Activated CD8-positive, alpha-beta T cell treated with anti-CD3 and anti-CD28 coated beads for 36 hours (primary cell): ENCODE measurements around the gene TNS2. TPM values are rescaled to one million over a fixed set of nuclear protein-coding genes. Genes with fewer than 3 reads are reported as not detected.
"Not testable (repeated sequence)": the region's sequence is repeated elsewhere in the genome, so short reads cannot be mapped to it uniquely, and the experiment has no call there.

Source experiments
- ATAC-seq: fragments of 200-7000 bp; cut with Tn5 transposase; one replicate; pipeline ENCODE4 v1.10.0; 2021; ENCODE audit warnings: mild to moderate bottlenecking, moderate library complexity
- CTCF ChIA-PET: fragments of 350-600 bp; sonication (Branson Sonifier 250); formaldehyde crosslinking; loops from one replicate; lab custom pipeline; 2021; ENCODE audit warnings: antibody characterized with exemption; lab: Charles Lee
- POLR2A ChIA-PET: fragments of 350-600 bp; sonication (Branson Sonifier 250); formaldehyde crosslinking; loops from one replicate; lab custom pipeline; 2021; ENCODE audit warnings: antibody characterized with exemption; lab: Charles Lee
- DNase-seq: peaks from one replicate; pipeline ENCODE4 v3.0.0-alpha.2; 2020
- H3K27ac Mint-ChIP-seq: one replicate; pipeline ENCODE4 v1.8.0; 2021; ENCODE audit warnings: mild to moderate bottlenecking, mixed read lengths
- H3K27me3 Mint-ChIP-seq: one replicate; pipeline ENCODE4 v1.8.0; 2021; ENCODE audit warnings: mixed read lengths
- H3K36me3 Mint-ChIP-seq: one replicate; pipeline ENCODE4 v1.8.0; 2021; ENCODE audit warnings: low read depth, mixed read lengths
- H3K4me1 Mint-ChIP-seq: one replicate; pipeline ENCODE4 v1.8.0; 2021; ENCODE audit warnings: low read depth, mixed read lengths
- H3K4me3 Mint-ChIP-seq: one replicate; pipeline ENCODE4 v1.8.0; 2021; ENCODE audit warnings: mild to moderate bottlenecking, moderate library complexity, mixed read lengths
- H3K9me3 Mint-ChIP-seq: one replicate; pipeline ENCODE4 v1.8.0; 2021; ENCODE audit warnings: mixed read lengths
- CTCF ChIP-seq: fragments of 200-600 bp; IDR thresholded peaks from one replicate; pipeline ENCODE4 v1.8.0; 2022; ENCODE audit warnings: antibody characterized with exemption, mild to moderate bottlenecking
- intact Hi-C: fragments of 100-400 bp; cut with micrococcal nuclease; formaldehyde crosslinking; loops from one replicate; pipeline ENCODE4 v1.10.0; 2022
- total RNA-seq, 2 experiments: library from RNA; stranded (reverse); gene quantifications; one replicate each; pipeline ENCODE4 v1.2.3, GENCODE V29; 2021

TNS2 gene
- total RNA-seq, 2 experiments from 2014 or later = 1.1 to 1.6 TPM

DNA sequence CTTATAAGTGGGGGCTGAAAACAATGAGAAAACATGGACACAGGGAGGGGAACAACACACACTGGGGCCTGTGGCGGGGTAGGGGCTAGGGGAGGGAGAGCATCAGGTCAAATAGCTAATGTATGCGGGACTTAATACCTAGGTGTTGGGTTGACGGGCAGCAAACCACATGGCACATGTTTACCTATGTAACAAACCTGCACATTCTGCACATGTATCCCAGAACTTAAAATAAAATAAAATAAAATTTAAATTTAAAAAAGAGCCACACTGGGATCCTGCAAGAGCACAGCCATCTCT is 45.7 kb downstream of the TNS2 start:
- H3K4me1 Mint-ChIP-seq = peaks cover 28% of the 10 kb centered on the region
- H3K27me3 Mint-ChIP-seq, DNase-seq, POLR2A ChIA-PET, intact Hi-C loops, H3K9me3 Mint-ChIP-seq, ATAC-seq, H3K27ac Mint-ChIP-seq, H3K36me3 Mint-ChIP-seq, H3K4me3 Mint-ChIP-seq: not testable (repeated sequence)
- CTCF ChIA-PET = interaction anchor here (31.8 kb wide), 1 partner anchor 27 kb away, joined by 553 read pairs; no protein-coding TSS in a partner anchor

DNA sequence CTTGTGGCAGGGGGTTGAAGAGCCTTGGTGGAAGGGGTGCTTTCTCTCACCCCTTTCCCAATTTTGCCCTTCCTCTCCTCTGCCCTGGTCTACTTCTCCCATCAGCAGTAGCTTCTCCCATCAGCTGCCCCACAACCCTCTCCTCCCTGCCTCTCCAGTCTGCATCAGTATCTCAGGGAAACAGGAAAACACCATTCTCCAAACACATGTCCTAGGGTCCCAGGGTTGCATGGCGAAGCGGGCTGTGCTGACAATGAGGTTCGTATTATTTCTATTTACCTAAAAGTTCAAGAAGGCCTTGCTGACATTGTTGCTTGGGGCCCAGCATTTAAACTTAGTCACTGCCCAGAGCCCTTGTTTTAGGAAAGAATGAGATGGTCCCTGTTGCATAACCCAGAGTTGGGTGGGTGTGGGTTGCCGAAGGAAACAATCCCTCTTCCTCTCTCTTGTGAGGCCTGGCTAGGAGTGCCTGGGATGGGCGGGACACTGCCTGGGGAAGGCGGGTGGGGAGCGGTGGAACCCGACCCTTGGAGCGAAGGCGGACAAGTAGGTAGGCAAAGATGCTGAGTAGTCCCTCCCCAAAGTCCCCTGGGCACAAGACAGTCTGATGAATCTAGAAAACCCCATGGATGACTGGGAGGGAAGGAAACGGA is 46.4 kb downstream of the TNS2 start:
- no peak for DNase-seq
- TF ChIP-seq CTCF = no peak
- no peaks in the 10 kb centered on the region for H3K36me3 Mint-ChIP-seq
- H3K9me3 Mint-ChIP-seq = no peaks in the 10 kb centered on the region
- no peak overlapping the region for H3K27ac Mint-ChIP-seq
- H3K4me1 Mint-ChIP-seq = peaks cover 28% of the 10 kb centered on the region
- ATAC-seq = no peak
- peaks cover 2% of the 10 kb centered on the region for H3K27me3 Mint-ChIP-seq
- intact Hi-C loops = no loop called here
- POLR2A ChIA-PET = interaction anchor here (1.2 to 3.8 kb wide), 2 partner anchors 29 to 48 kb away, joined by 3 to 32 read pairs; no protein-coding TSS in a partner anchor
- CTCF ChIA-PET = interaction anchor here (7.2 to 31.8 kb wide), 2 partner anchors 14 to 28 kb away, joined by 124 to 553 read pairs; partner anchors contain the start of gene SPRYD3
- no peak overlapping the region for H3K4me3 Mint-ChIP-seq

- Mint-ChIP-seq H3K4me1 (peaks cover 32% of the 10 kb centered on the region), H3K36me3 (no peaks in the 10 kb centered on the region), H3K27ac (peak overlapping the region; percentile 63), H3K4me3 (peak overlapping the region; percentile 69), H3K9me3 (no peaks in the 10 kb centered on the region), H3K27me3 (peaks cover 2% of the 10 kb centered on the region)
- no peak for TF ChIP-seq CTCF
- ChIA-PET CTCF (interaction anchor here (7.2 to 31.8 kb wide), 2 partner anchors 15 to 28 kb away, joined by 124 to 553 read pairs; partner anchors contain the start of gene SPRYD3), POLR2A (interaction anchor here (1.1 to 5.0 kb wide), 5 partner anchors 10 to 49 kb away, joined by 3 to 32 read pairs (median 4); partner anchors contain the start of gene SPRYD3)
- intact Hi-C loops = no loop called here
- DNase-seq (no peak), ATAC-seq (no peak)
Measured at GRCh38 chr12:53096759-53097158, 46.9 kb downstream of the TNS2 start.

DNA sequence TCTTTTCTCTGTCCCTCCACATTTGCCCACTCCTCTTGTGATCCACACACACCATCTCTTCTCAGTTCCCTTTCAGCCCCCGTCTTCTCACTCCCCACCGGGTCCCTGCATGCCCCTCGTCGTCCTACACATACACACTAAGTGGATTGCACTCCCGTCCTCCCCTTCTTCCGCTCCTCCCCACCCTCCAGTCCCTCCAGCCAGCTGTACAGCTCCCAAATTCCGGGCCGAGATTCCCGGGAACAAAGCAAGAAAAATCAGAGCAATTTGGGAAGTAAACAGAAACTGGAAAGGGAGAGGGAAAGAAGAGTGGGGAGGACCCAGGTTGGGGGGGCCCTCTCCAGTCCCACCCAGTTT is 47.3 kb downstream of the TNS2 start:
- ATAC-seq = no peak
- CTCF ChIA-PET = interaction anchor here (1.0 to 31.8 kb wide), 4 partner anchors 15 to 100 kb away, joined by 3 to 553 read pairs (median 73); partner anchors contain the start of gene SPRYD3
- POLR2A ChIA-PET = interaction anchor here (1.1 to 5.0 kb wide), 7 partner anchors 11 to 84 kb away, joined by 3 to 32 read pairs (median 4); partner anchors contain the start of genes CSAD, SPRYD3 and ZNF740
- H3K4me1 Mint-ChIP-seq = peaks cover 36% of the 10 kb centered on the region
- H3K36me3 Mint-ChIP-seq = no peaks in the 10 kb centered on the region
- H3K27me3 Mint-ChIP-seq = peaks cover 2% of the 10 kb centered on the region
- peak overlapping the region; percentile 63 for H3K27ac Mint-ChIP-seq
- no peak for TF ChIP-seq CTCF
- H3K9me3 Mint-ChIP-seq = no peaks in the 10 kb centered on the region
- DNase-seq = no peak
- peak overlapping the region; percentile 69 for H3K4me3 Mint-ChIP-seq
- intact Hi-C loops = no loop called here

- peak; percentile 48 for ATAC-seq
- Mint-ChIP-seq H3K9me3 (no peaks in the 10 kb centered on the region), H3K27me3 (peaks cover 2% of the 10 kb centered on the region), H3K4me3 (peak within 1 kb of the TSS; percentile 69), H3K36me3 (no peaks in the 10 kb centered on the region), H3K27ac (peak within 1 kb of the TSS; percentile 86), H3K4me1 (peaks cover 42% of the 10 kb centered on the region)
- intact Hi-C loops = loop anchor here (1.0 to 2.0 kb wide), 2 partner anchors 18 to 31 kb away; partner anchors contain the start of gene SPRYD3
- peak; percentile 81 for DNase-seq
- POLR2A ChIA-PET = interaction anchor here (0.8 to 5.0 kb wide), 13 partner anchors 11 to 97 kb away, joined by 3 to 32 read pairs (median 4); partner anchors contain the start of genes CSAD, SPRYD3 and ZNF740
- CTCF ChIA-PET = interaction anchor here (1.0 to 31.8 kb wide), 12 partner anchors 16 to 227 kb away, joined by 3 to 553 read pairs (median 6); partner anchors contain the start of genes MYG1, SPRYD3 and TNS2
- TF ChIP-seq CTCF = no peak
Measured at GRCh38 chr12:53097564-53098353, 47.9 kb downstream of the TNS2 start, which contains the start of gene IGFBP6. IGFBP6 (plus strand) TSS chr12:53097667; CDS start chr12:53097718, 51 bp downstream.
